Panc1 (cell line): ENCODE measurements around the gene SLC24A4.

Experiments used
- TF ChIP-seq, protein P1 (sequence below): fragments of 450-650 bp; IDR thresholded peaks from 2 replicates; pipeline ENCODE4 v1.5.1; 2017; ENCODE audit warnings: mild to moderate bottlenecking
- TF ChIP-seq, protein P2 (sequence below), 2 experiments: IDR thresholded peaks; 2 replicates each; pipeline ENCODE4 v1.6.1; 2011 to 2012; ENCODE audit warnings: low read depth in 2 of 2, control low read depth in 1 of 2, low read length in 1 of 2, mild to moderate bottlenecking in 1 of 2, moderate library complexity in 1 of 2; ENCODE audit not compliant: insufficient read depth in 1 of 2

DNA sequence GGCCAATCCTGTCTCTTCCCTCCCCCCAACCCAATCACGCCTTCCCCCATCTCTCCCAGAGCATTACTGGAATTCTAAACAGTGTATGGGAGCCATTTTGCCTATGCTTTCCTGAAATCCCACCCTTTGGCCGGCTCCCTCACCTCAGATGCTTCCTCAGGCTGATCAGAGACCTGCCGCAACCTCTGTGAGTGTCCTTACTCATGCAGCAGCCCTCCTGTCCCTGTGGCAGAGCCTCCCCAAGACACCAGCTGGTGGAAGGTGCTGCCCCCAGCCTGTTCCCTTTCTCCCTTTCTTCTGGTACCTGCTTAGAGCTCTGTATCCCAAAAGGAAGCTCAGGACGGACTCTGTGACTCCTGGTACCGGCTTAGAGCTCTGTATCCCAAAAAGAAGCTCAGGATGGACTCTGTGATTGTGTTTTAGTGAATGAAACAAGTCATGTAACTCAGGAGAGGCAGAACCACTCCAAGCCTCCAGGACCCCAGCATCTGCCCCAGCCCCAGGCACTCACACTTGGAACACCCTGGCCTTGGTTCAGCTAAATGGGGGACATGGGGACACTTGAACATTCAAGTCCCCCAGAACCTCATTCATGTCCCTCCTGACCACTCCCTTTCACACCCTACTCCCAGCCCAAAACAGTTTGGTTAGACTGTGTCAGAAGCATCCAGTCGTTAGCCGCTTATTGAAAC is 161.3 kb downstream of the SLC24A4 start:
- TF ChIP-seq, protein P1, sequence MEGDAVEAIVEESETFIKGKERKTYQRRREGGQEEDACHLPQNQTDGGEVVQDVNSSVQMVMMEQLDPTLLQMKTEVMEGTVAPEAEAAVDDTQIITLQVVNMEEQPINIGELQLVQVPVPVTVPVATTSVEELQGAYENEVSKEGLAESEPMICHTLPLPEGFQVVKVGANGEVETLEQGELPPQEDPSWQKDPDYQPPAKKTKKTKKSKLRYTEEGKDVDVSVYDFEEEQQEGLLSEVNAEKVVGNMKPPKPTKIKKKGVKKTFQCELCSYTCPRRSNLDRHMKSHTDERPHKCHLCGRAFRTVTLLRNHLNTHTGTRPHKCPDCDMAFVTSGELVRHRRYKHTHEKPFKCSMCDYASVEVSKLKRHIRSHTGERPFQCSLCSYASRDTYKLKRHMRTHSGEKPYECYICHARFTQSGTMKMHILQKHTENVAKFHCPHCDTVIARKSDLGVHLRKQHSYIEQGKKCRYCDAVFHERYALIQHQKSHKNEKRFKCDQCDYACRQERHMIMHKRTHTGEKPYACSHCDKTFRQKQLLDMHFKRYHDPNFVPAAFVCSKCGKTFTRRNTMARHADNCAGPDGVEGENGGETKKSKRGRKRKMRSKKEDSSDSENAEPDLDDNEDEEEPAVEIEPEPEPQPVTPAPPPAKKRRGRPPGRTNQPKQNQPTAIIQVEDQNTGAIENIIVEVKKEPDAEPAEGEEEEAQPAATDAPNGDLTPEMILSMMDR: no peak
- TF ChIP-seq, protein P2, sequence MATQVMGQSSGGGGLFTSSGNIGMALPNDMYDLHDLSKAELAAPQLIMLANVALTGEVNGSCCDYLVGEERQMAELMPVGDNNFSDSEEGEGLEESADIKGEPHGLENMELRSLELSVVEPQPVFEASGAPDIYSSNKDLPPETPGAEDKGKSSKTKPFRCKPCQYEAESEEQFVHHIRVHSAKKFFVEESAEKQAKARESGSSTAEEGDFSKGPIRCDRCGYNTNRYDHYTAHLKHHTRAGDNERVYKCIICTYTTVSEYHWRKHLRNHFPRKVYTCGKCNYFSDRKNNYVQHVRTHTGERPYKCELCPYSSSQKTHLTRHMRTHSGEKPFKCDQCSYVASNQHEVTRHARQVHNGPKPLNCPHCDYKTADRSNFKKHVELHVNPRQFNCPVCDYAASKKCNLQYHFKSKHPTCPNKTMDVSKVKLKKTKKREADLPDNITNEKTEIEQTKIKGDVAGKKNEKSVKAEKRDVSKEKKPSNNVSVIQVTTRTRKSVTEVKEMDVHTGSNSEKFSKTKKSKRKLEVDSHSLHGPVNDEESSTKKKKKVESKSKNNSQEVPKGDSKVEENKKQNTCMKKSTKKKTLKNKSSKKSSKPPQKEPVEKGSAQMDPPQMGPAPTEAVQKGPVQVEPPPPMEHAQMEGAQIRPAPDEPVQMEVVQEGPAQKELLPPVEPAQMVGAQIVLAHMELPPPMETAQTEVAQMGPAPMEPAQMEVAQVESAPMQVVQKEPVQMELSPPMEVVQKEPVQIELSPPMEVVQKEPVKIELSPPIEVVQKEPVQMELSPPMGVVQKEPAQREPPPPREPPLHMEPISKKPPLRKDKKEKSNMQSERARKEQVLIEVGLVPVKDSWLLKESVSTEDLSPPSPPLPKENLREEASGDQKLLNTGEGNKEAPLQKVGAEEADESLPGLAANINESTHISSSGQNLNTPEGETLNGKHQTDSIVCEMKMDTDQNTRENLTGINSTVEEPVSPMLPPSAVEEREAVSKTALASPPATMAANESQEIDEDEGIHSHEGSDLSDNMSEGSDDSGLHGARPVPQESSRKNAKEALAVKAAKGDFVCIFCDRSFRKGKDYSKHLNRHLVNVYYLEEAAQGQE (IDR thresholded peaks at IDR 0.05; ENCODE audit: insufficient read depth in 1 of 2, low read depth in 2 of 2, low read length in 1 of 2): no peak
